Suppressor macrophage treated with lipopolysaccharide for 4 hours (primary cell): ENCODE results near the gene ADRM1.

Experiments used
- DNase-seq: peaks from one replicate; pipeline ENCODE4 v3.0.0-alpha.2; 2020

Gene ADRM1

GRCh38 chr20:62281161-62281933, 21.4 kb upstream of the ADRM1 start:
- DNase-seq, result no peak

DNA sequence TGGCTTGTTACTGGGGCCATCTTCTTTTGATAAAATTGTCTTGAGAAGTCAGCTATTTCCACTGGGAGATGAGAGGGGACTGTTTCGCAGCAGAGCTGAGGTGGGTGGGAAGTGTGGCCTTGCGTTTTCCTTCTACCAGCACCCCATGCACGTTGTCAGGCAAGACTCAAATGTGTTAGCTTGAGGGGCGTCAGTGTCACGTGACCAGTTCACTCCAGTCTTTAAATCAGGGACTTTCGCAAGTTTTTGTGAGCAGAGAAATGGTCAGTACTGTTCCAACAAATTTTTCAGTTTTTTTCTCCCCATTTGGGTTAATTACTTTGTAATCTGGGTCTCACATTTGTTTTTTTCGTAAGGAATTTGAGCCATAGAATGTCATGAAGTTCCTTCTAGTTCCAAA, 20.7 kb upstream of the ADRM1 start:
- no peak for DNase-seq

- no peak for DNase-seq
Observed at GRCh38 chr20:62282877-62283503, 19.8 kb upstream of the ADRM1 start.

GRCh38 chr20:62284448-62284847, 18.3 kb upstream of the ADRM1 start:
- DNase-seq, result no peak

DNA sequence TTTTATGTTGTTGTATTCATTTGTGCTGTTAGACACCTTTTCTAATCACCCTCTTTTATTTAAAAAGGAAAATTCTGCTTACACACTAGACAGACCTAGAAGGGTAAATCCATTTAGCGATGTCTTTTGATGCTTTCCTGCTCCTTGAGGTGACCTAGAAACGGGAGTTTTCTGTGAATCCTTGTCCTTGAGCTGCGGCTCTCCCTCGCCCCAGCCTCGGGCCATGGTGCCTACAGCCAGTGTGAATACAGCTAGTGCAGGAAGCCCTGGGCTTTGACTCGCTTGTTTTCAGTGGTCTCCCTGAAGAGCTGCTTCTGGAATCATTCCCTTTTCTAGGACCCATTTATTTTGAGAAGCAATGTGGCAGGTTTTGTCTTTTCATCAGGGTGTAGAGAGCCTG, 17.6 kb upstream of the ADRM1 start:
- DNase-seq, result no peak

DNA sequence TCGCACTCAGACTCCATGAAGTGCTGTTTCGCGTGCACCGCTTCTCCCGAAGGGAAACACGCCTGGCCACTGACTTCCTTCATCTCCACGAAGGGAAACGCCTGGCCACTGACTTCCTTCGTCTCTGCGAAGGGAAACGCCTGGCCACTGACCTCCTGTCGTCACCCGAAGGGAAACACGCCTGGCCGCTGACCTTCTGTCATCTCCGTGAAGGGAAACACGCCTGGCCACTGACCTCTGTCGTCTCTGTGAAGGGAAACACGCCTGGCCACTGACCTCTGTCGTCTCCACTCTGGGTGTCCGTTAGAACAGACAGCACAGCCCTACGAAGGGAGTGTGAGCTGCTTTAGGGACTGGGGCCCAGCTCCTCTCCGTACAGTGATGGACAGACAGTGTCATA, 17.1 kb upstream of the ADRM1 start:
- DNase-seq, result no peak

DNA sequence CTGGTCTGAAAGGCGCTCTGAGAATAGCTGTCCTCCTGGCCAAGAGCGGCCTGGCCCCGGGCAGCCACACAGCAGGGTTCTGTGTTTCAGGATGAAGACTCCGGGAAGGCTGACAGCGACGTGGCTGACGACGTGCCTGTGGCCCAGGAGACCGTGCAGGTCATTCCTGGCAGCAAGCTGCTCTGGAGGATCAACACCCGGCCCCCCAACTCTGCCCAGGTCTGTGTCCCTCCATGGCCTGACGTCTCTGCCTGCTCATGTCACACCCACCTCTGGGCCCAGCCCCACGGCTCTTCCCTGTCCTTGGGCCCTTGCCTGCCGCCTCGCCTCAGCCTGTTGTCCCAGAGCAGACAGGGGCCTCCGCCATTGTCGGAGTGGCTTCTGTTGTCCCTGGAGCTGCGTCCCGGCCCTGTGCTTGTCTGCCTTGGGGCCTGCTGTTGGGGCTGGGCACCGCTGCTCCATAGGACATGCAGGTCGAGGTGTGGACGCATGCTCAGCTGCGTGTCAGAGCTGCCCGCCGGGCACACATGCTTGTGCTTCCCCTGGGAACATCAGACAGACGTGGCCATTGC, 16.2 kb upstream of the ADRM1 start:
- DNase-seq, result no peak

DNA sequence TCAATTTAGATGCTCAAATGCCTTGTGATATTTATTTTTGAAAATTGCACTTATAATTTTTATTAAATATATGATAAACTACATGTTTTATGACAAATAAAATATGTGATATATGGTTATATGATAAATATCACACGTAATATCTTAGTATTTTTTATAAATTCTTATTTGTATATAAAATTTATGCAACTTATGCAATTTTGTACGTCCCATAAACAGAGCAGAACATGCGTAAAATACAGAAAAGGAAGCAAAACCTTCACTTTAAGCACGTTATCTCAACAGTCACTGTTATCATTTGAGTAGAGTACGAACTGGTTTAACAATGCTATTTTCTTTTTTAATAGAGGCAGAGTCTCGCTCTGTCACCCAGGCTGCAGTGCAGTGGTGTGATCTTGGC, 15.7 kb upstream of the ADRM1 start:
- no peak for DNase-seq

DNA sequence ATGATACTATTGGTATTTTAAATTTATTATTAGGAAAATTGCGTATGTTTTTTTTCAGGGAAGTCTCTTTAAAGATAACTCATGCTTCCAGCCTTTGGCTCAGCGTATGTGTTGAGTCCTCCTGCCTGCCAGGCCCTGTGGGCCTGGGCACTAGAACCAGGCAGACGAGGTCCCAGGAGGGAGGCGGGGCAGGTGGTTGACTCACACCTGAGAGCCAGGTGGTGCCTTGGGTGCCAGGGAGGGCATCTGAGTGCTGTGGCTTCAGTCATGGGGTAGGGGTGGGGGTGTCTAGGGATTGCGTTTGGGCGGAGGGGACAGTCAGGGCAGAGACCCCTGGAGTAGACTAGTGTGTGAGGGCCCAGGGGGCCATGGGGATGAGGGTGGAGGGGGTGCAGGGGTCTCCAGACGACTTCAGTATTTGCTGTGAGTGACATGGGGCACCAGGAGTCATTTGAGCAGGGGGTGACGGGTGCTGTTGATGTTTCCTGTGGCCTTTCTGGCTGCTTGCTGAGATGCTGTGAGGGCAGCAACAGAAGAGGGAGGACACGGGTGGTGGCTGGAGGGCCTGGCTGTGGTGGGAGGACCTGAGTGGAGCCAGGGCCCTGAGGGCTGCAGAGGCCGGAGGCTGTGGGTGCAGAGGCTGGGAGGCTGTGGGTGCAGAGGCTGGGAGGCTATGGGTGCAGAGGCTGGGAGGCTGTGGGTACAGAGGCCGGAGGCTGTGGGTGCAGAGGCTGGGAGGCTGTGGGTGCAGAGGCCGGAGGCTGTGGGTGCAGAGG, 14.8 kb upstream of the ADRM1 start:
- no peak for DNase-seq

DNA sequence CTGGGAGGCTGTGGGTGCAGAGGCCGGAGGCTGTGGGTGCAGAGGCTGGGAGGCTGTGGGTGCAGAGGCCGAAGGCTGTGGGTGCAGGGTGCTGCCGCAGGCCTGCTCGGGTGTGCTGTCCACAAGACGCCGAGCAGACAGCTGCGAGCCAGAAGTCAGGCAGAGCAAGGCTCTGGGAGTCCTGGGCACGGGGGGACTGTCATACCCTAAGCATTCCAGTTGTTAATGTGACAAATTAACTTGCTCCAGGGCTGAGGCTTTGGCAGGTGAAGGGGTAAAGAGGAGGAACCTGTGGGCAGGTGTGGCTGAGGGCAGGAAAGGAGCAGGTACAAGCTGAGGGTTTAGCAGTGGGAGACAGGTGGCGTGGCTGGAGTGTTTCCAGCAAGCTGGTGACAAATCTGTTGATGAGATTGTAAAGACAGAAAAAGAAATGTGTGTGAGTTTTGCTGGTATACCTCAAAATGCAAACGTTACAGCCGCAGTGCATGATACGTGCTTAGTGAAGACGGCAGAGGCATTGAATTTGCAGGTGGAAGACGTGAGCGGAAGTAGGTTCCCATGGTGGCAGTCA, 14.2 kb upstream of the ADRM1 start:
- no peak for DNase-seq

DNA sequence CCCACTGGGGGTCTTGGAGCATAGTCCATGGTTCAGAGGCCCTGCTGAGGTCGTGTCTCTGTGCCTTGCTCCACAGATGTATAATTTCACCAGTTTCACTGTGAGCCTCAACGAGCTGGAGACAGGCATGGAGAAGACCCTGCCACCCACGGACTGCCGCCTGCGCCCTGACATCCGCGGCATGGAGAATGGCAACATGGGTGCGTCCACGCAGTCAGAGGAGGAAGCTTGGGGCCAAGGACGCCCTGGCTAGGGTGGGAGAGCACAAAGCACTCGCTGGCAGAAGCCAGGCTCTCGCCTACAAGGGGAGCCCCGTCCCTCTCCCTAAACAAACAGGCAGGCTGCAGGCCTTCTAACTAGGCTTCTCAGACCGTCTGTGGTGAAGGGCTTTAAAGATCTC, 13.7 kb upstream of the ADRM1 start:
- DNase-seq, result no peak

GRCh38 chr20:62289898-62290297, 12.9 kb upstream of the ADRM1 start:
- no peak for DNase-seq

DNA sequence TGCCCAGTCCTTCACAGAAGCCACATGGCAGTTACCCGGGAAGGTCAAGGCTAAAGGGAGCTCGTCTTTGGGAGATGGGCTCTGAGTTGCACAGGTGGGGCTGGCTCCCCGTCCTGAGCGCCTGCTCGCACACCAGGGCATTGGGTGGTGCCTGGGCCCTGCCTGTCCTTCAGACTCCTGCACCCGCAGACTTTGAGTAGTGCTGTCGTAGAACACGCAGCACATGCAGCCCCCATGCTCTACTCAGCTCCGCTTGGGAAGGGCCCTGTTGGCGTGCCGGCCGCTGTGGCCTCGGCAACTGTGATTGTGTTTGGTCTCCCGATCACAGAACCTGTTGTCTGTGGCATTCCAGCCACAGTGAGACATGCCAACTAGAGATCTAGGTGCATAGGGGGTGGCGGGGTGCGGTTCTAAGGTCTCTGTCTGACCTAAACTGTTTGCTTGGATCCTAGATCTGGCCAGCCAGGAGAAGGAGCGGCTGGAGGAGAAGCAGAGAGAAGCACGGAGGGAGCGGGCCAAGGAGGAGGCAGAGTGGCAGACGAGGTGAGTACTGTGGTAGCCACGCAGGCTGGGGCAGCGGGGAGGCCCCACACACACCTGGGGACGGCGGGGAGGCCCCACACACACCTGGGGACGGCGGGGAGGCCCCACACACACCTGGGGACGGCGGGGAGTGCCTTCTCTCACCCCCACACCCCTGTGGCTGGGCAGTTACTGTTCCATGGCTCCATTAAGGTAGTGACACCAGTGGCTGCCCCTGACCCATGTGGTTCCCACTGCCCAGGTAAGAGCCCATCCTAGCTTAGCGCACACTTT, 11.3 kb upstream of the ADRM1 start:
- no peak for DNase-seq

DNA sequence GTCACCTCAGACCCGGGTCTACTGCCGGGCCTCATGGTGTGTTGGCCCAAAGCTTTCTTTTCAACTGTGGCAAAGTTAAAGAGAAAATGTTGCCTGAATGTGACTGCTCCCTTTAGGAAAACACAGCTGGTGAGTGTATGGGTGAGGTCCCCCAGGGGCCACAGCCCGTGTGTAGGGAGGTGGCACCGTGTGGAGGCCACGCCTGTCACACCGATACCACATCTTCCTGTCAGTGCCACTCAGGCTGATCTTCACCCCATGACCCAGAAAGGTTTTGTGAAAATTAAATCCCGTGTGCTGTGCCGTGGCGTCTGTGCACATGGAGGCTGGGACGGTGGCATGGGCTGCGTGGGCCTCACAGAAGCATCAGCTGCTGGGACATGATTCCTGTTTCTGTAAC, 10.7 kb upstream of the ADRM1 start:
- no peak for DNase-seq

GRCh38 chr20:62293111-62293784, 9.5 kb upstream of the ADRM1 start:
- DNase-seq, result no peak

- no peak for DNase-seq
Observed at GRCh38 chr20:62293946-62294345, 8.9 kb upstream of the ADRM1 start.

GRCh38 chr20:62294516-62294915, 8.3 kb upstream of the ADRM1 start:
- DNase-seq, result no peak

GRCh38 chr20:62296724-62297448, 5.9 kb upstream of the ADRM1 start:
- no peak for DNase-seq

DNA sequence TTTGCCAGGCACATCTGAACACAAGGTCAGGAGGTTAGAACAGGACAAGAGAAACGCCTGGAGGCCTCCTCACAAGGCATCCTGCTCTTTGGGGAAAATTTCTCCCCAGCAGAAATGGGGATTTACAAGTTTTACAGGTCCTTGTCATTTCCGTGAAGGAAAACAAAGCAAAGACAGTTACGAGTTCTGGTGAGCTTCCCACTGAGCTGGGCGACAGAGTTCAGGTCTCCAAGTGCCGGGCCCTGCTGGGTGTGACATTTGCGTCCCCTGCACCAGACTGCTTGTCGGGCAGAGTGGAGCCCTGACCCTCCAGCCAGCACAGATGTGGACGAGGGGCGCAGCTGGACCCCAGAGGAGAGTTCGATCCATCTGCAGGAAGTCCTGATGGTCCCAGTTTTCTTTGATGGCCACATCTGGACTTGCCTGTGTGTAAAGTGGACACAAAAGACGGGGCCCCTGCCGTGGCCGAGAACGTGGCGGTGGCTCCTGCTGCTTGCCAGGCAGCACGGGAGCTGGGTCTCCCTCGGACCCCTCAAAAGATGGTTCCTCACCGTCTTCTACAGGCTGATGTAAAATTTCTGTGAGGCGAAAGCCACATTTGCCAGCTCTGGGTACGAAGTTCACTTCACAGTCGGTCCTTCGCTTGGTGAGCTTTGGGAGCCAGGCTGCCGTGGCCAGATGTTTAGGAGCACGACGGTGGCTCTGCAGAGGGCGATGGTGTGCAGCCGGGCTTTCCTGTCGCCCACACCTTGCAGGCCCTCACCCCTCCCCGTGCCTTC, 5.2 kb upstream of the ADRM1 start:
- DNase-seq, result no peak

- no peak for DNase-seq
Observed at GRCh38 chr20:62298577-62299249, 4.1 kb upstream of the ADRM1 start.
